Measurements from ENCODE around the gene RIOK3.

Gene RIOK3

DNA sequence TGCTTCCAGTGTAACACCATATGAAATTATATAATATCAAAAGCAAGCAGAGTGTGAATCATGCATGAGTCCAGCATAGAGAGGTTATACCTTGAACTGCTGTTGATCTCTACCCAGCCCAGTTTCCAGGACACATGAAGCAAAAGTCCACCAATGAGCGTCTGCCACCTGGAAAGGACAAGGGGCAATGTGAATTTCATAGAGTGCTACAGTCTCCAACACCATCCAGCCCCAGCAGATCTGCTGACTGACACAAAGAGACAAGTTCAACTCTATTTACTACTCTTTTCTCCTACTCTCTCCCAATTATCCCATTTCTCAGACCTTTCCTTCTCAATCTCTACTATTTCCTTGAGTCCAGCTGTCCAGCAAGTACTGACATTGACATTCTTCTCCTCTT lies 31.8 kb upstream of the RIOK3 start:
- TF ChIP-seq BACH2 (CRISPR knock-in tag; IDR thresholded peaks at IDR 0.05; ENCODE audit: borderline replicate concordance) (no peak), ZC3H10 (CRISPR knock-in tag; IDR thresholded peaks at IDR 0.05) (no peak), SNAI2 (CRISPR knock-in tag; IDR thresholded peaks at IDR 0.05) (no peak), GLIS3 (CRISPR knock-in tag; IDR thresholded peaks at IDR 0.05) (no peak), ARNTL (CRISPR knock-in tag; IDR thresholded peaks at IDR 0.05; ENCODE audit: borderline replicate concordance, low read depth) (no peak), CREB5 (CRISPR knock-in tag; IDR thresholded peaks at IDR 0.05; ENCODE audit: low read depth) (no peak), ZFP3 (CRISPR knock-in tag; IDR thresholded peaks at IDR 0.05) (no peak), ISL1 (CRISPR knock-in tag; IDR thresholded peaks at IDR 0.05) (no peak), RARB (CRISPR knock-in tag; IDR thresholded peaks at IDR 0.05) (no peak)
- ATAC-seq: no peak

GRCh38 chr18:23422751-23423418 lies 30.2 kb upstream of the RIOK3 start:
- ATAC-seq: peak; percentile 68
- TF ChIP-seq ZNF565 (CRISPR knock-in tag; conservative IDR thresholded peaks at IDR 0.05; ENCODE audit: low read depth) (no peak), GLIS3 (CRISPR knock-in tag; IDR thresholded peaks at IDR 0.05) (no peak), TSHZ2 (CRISPR knock-in tag; IDR thresholded peaks at IDR 0.05) (peak; percentile 55; the same call in 1 of the 2 replicates), POU6F1 (CRISPR knock-in tag; IDR thresholded peaks at IDR 0.05; ENCODE audit: borderline replicate concordance, low read depth) (no peak), ZC3H10 (CRISPR knock-in tag; IDR thresholded peaks at IDR 0.05) (no peak), ZNF70 (CRISPR knock-in tag; IDR thresholded peaks at IDR 0.05) (no peak), ISL1 (CRISPR knock-in tag; IDR thresholded peaks at IDR 0.05) (peak; percentile 29; the same call in 1 of the 2 replicates), ZFP3 (CRISPR knock-in tag; IDR thresholded peaks at IDR 0.05) (0 out of 2 replicates have a peak, but pooled peaks have one; percentile 70), SNAI2 (CRISPR knock-in tag; IDR thresholded peaks at IDR 0.05) (no peak), TOX (CRISPR knock-in tag; IDR thresholded peaks at IDR 0.05; ENCODE audit: borderline replicate concordance) (no peak)
- TF ChIP-seq, protein P1, sequence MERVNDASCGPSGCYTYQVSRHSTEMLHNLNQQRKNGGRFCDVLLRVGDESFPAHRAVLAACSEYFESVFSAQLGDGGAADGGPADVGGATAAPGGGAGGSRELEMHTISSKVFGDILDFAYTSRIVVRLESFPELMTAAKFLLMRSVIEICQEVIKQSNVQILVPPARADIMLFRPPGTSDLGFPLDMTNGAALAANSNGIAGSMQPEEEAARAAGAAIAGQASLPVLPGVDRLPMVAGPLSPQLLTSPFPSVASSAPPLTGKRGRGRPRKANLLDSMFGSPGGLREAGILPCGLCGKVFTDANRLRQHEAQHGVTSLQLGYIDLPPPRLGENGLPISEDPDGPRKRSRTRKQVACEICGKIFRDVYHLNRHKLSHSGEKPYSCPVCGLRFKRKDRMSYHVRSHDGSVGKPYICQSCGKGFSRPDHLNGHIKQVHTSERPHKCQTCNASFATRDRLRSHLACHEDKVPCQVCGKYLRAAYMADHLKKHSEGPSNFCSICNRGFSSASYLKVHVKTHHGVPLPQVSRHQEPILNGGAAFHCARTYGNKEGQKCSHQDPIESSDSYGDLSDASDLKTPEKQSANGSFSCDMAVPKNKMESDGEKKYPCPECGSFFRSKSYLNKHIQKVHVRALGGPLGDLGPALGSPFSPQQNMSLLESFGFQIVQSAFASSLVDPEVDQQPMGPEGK (CRISPR knock-in tag; IDR thresholded peaks at IDR 0.05; ENCODE audit: borderline replicate concordance): no peak

DNA sequence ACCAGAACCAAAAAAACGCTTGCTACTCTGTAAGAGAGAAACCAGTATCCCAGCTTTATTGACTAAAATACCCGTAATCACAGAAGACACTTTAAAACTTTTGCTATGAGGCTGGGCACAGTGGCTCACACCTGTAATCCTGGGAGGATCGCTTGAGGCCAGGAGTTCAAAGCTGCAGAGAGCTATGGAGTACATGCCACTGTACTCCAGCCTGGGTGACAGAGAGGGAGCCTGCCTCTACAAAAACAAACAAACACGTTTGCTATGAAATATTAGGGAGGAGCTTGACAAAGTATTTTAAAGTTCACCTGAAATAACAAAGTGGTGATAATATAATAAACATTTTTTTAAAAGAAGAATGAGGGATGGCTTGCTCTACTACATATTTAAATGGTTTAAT lies 28.5 kb upstream of the RIOK3 start:
- ATAC-seq: no peak
- TF ChIP-seq ZNF8 (CRISPR knock-in tag; IDR thresholded peaks at IDR 0.05) (no peak), ZFP3 (CRISPR knock-in tag; IDR thresholded peaks at IDR 0.05) (no peak), GLIS3 (CRISPR knock-in tag; IDR thresholded peaks at IDR 0.05) (no peak), ZC3H10 (CRISPR knock-in tag; IDR thresholded peaks at IDR 0.05) (no peak), ZNF70 (CRISPR knock-in tag; IDR thresholded peaks at IDR 0.05) (no peak), ARNTL (CRISPR knock-in tag; IDR thresholded peaks at IDR 0.05; ENCODE audit: borderline replicate concordance, low read depth) (no peak), TOX (CRISPR knock-in tag; IDR thresholded peaks at IDR 0.05; ENCODE audit: borderline replicate concordance) (no peak), OSR1 (CRISPR knock-in tag; IDR thresholded peaks at IDR 0.05) (no peak), ESRRG (CRISPR knock-in tag; IDR thresholded peaks at IDR 0.05) (no peak), CSDC2 (CRISPR knock-in tag; IDR thresholded peaks at IDR 0.05) (no peak), RARB (CRISPR knock-in tag; IDR thresholded peaks at IDR 0.05) (no peak), ZFP30 (CRISPR knock-in tag; IDR thresholded peaks at IDR 0.05) (no peak), TSHZ2 (CRISPR knock-in tag; IDR thresholded peaks at IDR 0.05) (no peak), SNAI2 (CRISPR knock-in tag; IDR thresholded peaks at IDR 0.05) (no peak), ISL1 (CRISPR knock-in tag; IDR thresholded peaks at IDR 0.05) (no peak), ZNF565 (CRISPR knock-in tag; conservative IDR thresholded peaks at IDR 0.05; ENCODE audit: low read depth) (no peak)
- TF ChIP-seq, protein P2, sequence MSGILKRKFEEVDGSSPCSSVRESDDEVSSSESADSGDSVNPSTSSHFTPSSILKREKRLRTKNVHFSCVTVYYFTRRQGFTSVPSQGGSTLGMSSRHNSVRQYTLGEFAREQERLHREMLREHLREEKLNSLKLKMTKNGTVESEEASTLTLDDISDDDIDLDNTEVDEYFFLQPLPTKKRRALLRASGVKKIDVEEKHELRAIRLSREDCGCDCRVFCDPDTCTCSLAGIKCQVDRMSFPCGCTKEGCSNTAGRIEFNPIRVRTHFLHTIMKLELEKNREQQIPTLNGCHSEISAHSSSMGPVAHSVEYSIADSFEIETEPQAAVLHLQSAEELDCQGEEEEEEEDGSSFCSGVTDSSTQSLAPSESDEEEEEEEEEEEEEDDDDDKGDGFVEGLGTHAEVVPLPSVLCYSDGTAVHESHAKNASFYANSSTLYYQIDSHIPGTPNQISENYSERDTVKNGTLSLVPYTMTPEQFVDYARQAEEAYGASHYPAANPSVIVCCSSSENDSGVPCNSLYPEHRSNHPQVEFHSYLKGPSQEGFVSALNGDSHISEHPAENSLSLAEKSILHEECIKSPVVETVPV (CRISPR knock-in tag; IDR thresholded peaks at IDR 0.05): no peak
- TF ChIP-seq, protein P1 (CRISPR knock-in tag; IDR thresholded peaks at IDR 0.05; ENCODE audit: borderline replicate concordance): no peak
